GM21786 (cell line): Measurements from ENCODE around the gene BBS5.
"Not testable (repeated sequence)": the region's sequence is repeated elsewhere in the genome, so short reads cannot be mapped to it uniquely, and the experiment has no call there.

Source experiments
- ATAC-seq: cut with Tn5 transposase; IDR thresholded peaks from one replicate; pipeline ENCODE4 v1.9.1; 2021; ENCODE audit not compliant: unreplicated experiment

The BBS5 gene

GRCh38 chr2:169479257-169480078 is at the start of gene BBS5:
Gene BBS5, plus strand, starts transcription at chr2:169479494. Its CDS starts 60 bp downstream, at chr2:169479554.
- ATAC-seq = peak; percentile 94

- not testable (repeated sequence) for ATAC-seq
Measured at GRCh38 chr2:169431772-169432171, 47.5 kb upstream of the BBS5 start.

- ATAC-seq = not testable (repeated sequence)
Measured at GRCh38 chr2:169434236-169434635, 45.1 kb upstream of the BBS5 start.

DNA sequence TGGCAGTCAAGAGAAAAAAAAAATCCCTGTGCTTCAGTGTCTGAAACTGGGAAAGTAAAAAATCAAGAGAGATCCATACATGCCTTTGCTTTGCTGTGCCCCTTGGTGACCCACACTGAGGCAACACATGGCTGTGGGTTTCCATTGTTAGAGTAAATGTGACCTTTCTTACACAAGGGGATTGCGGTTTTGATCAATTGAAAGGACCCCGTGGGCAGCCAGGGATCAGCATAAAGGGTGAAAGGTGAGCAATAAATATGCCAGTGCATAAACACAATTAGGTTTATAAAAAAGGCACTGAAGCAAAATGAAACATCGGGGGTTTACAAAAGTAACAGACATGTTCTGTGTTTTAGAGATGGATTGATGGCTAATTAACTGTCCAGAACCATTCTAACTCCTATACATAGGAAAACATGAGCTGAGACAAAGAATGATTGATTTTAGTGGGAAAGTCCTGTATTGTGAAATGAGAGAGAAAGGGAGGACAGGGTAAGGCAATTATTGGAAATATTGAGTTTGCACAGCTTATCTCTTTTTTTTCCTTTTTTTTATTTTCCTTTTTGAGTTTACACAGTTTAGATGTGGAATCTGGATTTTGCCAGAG is 40.7 kb upstream of the BBS5 start:
- no peak for ATAC-seq

GRCh38 chr2:169439900-169440299 is 39.4 kb upstream of the BBS5 start:
- no peak for ATAC-seq

DNA sequence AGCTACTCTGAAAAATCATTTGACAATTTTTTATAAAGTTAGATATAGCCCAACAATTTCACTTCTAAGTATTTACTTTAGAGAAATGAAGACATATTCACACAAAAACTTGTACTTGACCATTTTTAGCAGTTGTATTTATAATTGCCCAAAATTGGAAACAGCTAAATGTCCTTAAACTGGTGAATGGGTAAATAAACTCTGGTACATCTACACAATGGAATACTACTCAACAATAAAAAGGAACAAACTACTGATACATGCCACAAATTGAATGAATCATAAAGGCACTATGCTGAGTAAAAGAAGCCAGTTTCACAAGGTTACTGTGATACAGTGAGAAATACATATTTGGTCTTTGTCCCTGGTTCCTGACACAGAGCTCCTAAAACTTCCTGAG is 32.8 kb upstream of the BBS5 start:
- no peak for ATAC-seq

GRCh38 chr2:169448316-169448715 is 31.0 kb upstream of the BBS5 start:
- ATAC-seq = no peak

DNA sequence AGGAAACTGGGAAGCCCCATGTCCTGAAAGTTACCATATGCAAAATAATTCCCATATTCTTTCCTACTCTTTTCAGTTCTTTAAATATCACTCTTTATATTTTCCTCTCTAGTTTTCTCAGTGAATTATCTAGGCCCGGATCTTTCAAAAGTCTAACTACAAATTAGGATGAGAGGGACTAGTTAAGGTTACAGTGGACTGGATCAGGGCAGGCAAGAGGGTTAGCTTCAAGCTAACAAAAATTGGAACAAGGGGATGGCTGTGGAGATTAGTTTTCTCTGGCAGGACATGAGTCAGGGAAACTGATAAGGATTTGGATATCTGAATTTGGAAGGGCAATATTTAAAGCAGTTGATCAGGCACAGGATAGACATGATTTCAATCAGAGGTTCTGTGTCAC is 30.4 kb upstream of the BBS5 start:
- no peak for ATAC-seq

DNA sequence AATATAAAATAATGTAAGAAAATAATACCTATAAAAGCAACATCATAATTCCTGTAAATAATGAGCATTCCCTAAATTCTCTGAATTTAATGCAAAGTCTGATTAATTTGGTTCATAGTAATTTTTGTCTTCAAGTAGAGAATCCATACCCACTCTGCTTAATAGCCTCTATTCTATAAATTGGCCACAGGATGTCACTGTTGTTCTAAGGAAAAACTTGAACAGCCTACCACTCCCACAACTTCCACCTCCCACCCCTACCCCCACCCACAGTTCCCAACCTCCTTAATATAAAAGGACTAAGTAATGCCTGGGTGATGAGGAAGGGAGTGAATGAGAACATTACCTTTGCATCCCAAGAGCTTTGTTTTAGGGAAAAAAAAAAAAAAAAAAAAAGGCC is 27.2 kb upstream of the BBS5 start:
- no peak for ATAC-seq

GRCh38 chr2:169453044-169453443 is 26.2 kb upstream of the BBS5 start:
- not testable (repeated sequence) for ATAC-seq

GRCh38 chr2:169461143-169461542 is 18.2 kb upstream of the BBS5 start:
- ATAC-seq = no peak

- no peak for ATAC-seq
Measured at GRCh38 chr2:169462896-169463695, 16.2 kb upstream of the BBS5 start.

DNA sequence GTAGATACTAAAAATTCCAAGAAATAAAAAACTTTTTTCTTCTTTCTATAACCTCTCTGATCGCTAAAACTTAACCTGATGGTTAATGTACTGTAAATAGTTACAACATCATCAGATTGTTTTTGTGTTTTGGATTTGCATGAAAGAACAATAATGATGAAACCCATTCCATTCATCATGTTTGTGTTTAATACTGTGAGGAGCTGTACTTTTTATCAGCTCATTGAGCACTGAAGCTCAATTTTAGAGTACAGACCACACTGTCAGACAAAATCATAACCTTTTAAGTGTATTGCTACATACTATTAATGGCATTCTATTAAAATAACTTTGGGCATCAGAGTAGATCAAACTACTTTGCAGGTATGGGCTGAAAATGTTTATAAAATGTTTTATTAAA is 14.8 kb upstream of the BBS5 start:
- ATAC-seq = no peak

DNA sequence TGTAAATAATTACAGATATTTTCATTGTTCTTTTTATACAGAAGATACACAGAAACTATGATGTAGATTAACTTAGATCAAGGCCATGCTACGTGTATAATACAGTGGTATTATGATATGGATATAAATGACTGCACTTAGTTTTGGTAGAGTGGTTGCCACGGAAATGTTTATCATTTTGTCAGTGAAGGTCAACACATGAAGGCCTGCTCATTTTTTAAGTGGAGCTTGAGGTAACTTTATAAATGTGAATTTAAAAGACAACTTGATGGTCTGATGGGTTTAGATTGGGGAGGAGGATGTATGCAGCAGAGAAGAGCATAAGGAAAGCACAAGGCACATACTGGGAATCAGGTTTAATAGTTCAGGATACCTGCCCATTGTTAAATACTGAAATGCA is 14.4 kb upstream of the BBS5 start:
- no peak for ATAC-seq

GRCh38 chr2:169468841-169469240 is 10.5 kb upstream of the BBS5 start:
- no peak for ATAC-seq

DNA sequence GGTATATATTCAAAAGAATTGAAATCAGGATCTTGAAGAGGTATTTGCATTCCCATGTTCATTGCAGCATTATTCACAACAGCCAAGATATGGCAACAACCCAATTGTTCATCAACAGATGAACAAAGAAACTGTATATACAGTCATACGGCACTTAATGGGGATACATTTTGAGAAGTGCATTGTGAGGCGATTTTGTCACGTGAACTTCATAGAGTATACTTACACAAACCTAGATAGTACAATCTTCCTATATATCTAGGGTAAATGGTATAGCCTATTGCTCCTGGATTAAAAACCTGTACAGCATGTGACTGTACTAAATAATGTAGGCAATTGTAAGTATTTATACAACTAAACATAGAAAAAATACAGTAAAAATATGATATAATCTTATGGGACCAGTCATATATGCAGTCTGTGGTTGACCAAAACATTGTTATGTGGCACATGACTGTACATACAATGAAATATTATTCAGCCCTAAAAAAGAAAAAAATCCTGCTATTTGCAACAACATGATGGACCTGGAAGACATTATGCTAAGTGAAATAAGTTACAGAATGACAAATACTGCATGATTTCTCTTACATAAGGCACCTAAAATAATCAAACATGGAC is 9.2 kb upstream of the BBS5 start:
- ATAC-seq = no peak

DNA sequence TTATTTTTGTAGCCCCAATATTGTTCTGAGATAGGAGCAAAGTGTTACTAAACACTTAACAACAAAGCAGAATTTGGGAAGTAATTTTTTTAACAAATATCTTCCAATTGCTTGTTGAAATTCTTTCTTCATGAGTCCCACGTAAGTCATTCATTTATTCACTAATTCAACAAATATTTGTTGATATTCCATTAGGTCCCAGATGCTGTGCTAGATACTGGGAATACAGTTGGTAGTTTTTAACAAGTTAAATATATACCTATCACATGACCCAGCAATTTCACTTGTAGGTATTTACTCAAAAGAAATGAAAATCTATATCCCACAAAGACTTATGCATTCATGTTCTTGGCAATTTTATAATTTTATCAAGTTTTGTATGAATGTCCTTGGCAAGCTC is 7.0 kb upstream of the BBS5 start:
- ATAC-seq = no peak

GRCh38 chr2:169476459-169476858 is 2.8 kb upstream of the BBS5 start:
- no peak for ATAC-seq

DNA sequence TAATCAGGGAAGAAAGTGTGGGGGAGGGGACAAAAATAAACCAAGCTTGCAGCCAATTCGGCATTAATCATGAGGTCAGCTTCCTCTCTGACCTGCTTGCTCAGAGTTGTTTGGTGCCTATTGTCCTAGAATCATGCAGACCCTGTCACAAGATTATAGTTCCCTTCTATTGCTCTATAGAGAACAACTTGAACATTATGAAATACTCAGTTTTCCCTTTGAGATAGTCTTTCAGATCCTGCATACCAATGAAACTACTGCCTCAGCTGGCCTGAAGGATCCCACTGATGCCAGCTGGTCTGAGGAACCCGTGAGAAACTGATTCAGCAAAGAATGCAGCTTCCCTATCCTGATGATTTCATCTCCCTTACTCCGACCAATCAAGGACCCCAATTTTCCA is 955 bp upstream of the BBS5 start:
- ATAC-seq = no peak

DNA sequence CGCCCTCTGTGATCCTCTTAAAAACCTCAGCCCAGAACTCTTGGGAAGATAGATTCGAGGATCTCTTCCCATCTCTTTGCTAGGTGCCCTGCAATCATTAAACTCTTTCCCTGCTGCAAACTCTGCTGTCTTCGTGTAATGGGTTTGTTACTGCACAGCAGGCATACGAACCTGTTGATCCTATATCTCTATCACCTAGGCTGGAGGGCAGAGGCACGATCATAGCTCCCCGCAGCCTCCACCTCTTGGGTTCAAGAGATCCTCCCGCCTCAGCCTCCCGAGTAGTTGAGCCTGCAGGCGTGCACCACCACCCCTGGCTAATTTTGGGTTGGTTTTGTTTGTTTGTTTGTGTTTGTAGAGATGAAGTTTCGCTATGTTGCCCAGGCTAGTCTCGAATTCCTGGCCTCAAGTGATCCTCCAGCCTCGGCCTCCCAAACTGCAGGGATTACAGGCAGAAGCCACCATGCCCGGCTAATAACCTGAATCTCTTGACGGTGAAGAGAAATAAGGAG is 493 bp upstream of the BBS5 start:
- no peak for ATAC-seq

- ATAC-seq = no peak
Measured at GRCh38 chr2:169480079-169480465, 778 bp downstream of the BBS5 start.
